ENCODE results near the gene NMB.

NMB gene

GRCh38 chr15:84620626-84621025 is 37.4 kb downstream of the NMB start:
- Histone ChIP-seq H3K9me3 (ENCODE audit: control insufficient read depth, low read length) (peaks cover 7% of the 10 kb centered on the region), H3K4me3 (ENCODE audit: insufficient read depth, low read depth, low read length) (no peak overlapping the region), H3K27ac (ENCODE audit: insufficient read depth, low read depth, low read length, poor library complexity, severe bottlenecking) (no peak overlapping the region), H3K27me3 (ENCODE audit: control insufficient read depth, insufficient read depth, low read length, poor library complexity, severe bottlenecking) (no peaks in the 10 kb centered on the region), H3K4me1 (ENCODE audit: control insufficient read depth, insufficient read depth, low read length) (no peaks in the 10 kb centered on the region), H3K36me3 (ENCODE audit: control insufficient read depth, insufficient read depth, low read length) (peaks cover 25% of the 10 kb centered on the region)
- 94 to 97% methylated on average over 7 to 8 of the region's 8 CpGs for WGBS, 2 experiments

GRCh38 chr15:84616235-84616634 is 41.8 kb downstream of the NMB start:
- WGBS, 2 experiments = 85 to 95% methylated on average over 3 of the region's 3 CpGs
- H3K27me3 ChIP-seq (ENCODE audit: control insufficient read depth, insufficient read depth, low read length, poor library complexity, severe bottlenecking) = no peaks in the 10 kb centered on the region
- H3K27ac ChIP-seq (ENCODE audit: insufficient read depth, low read depth, low read length, poor library complexity, severe bottlenecking) = no peak overlapping the region
- H3K9me3 ChIP-seq (ENCODE audit: control insufficient read depth, low read length) = peaks cover 2% of the 10 kb centered on the region
- H3K36me3 ChIP-seq (ENCODE audit: control insufficient read depth, insufficient read depth, low read length) = peaks cover 9% of the 10 kb centered on the region
- H3K4me3 ChIP-seq (ENCODE audit: insufficient read depth, low read depth, low read length) = no peak overlapping the region
- no peaks in the 10 kb centered on the region for H3K4me1 ChIP-seq (ENCODE audit: control insufficient read depth, insufficient read depth, low read length)

- Histone ChIP-seq H3K36me3 (ENCODE audit: control insufficient read depth, insufficient read depth, low read length) (no peaks in the 10 kb centered on the region), H3K4me3 (ENCODE audit: insufficient read depth, low read depth, low read length) (no peak overlapping the region), H3K27ac (ENCODE audit: insufficient read depth, low read depth, low read length, poor library complexity, severe bottlenecking) (no peak overlapping the region), H3K27me3 (ENCODE audit: control insufficient read depth, insufficient read depth, low read length, poor library complexity, severe bottlenecking) (no peaks in the 10 kb centered on the region), H3K9me3 (ENCODE audit: control insufficient read depth, low read length) (no peaks in the 10 kb centered on the region), H3K4me1 (ENCODE audit: control insufficient read depth, insufficient read depth, low read length) (no peaks in the 10 kb centered on the region)
- 93 to 97% methylated on average over 7 of the region's 7 CpGs for WGBS, 2 experiments
These were observed 46.4 kb downstream of the NMB start for GRCh38 chr15:84611631-84612030.

- H3K9me3 ChIP-seq (ENCODE audit: control insufficient read depth, low read length) = no peaks in the 10 kb centered on the region
- H3K36me3 ChIP-seq (ENCODE audit: control insufficient read depth, insufficient read depth, low read length) = peaks cover 7% of the 10 kb centered on the region
- 93% methylated on average over 11 of the region's 11 CpGs for WGBS, 2 experiments
- H3K27ac ChIP-seq (ENCODE audit: insufficient read depth, low read depth, low read length, poor library complexity, severe bottlenecking) = no peak overlapping the region
- no peaks in the 10 kb centered on the region for H3K27me3 ChIP-seq (ENCODE audit: control insufficient read depth, insufficient read depth, low read length, poor library complexity, severe bottlenecking)
- H3K4me1 ChIP-seq (ENCODE audit: control insufficient read depth, insufficient read depth, low read length) = no peaks in the 10 kb centered on the region
- no peak overlapping the region for H3K4me3 ChIP-seq (ENCODE audit: insufficient read depth, low read depth, low read length)
These were observed 48.0 kb downstream of the NMB start for GRCh38 chr15:84609818-84610525.

- Histone ChIP-seq H3K4me1 (ENCODE audit: control insufficient read depth, insufficient read depth, low read length) (no peaks in the 10 kb centered on the region), H3K27ac (ENCODE audit: insufficient read depth, low read depth, low read length, poor library complexity, severe bottlenecking) (no peak overlapping the region), H3K4me3 (ENCODE audit: insufficient read depth, low read depth, low read length) (no peak overlapping the region), H3K9me3 (ENCODE audit: control insufficient read depth, low read length) (no peaks in the 10 kb centered on the region), H3K36me3 (ENCODE audit: control insufficient read depth, insufficient read depth, low read length) (peaks cover 10% of the 10 kb centered on the region), H3K27me3 (ENCODE audit: control insufficient read depth, insufficient read depth, low read length, poor library complexity, severe bottlenecking) (no peaks in the 10 kb centered on the region)
- 45 to 50% methylated on average over 1 of the region's 1 CpG for WGBS, 2 experiments
These were observed 49.2 kb downstream of the NMB start for GRCh38 chr15:84608707-84609284.

- Histone ChIP-seq H3K36me3 (ENCODE audit: control insufficient read depth, insufficient read depth, low read length) (peaks cover 10% of the 10 kb centered on the region), H3K9me3 (ENCODE audit: control insufficient read depth, low read length) (no peaks in the 10 kb centered on the region), H3K4me3 (ENCODE audit: insufficient read depth, low read depth, low read length) (no peak overlapping the region), H3K27ac (ENCODE audit: insufficient read depth, low read depth, low read length, poor library complexity, severe bottlenecking) (no peak overlapping the region), H3K27me3 (ENCODE audit: control insufficient read depth, insufficient read depth, low read length, poor library complexity, severe bottlenecking) (peaks cover 3% of the 10 kb centered on the region), H3K4me1 (ENCODE audit: control insufficient read depth, insufficient read depth, low read length) (no peaks in the 10 kb centered on the region)
- WGBS, 2 experiments = 93% methylated on average over 8 of the region's 8 CpGs
These were observed 51.3 kb downstream of the NMB start for GRCh38 chr15:84606653-84607120.

GRCh38 chr15:84605554-84605882 is 52.5 kb downstream of the NMB start:
- Histone ChIP-seq H3K27ac (ENCODE audit: insufficient read depth, low read depth, low read length, poor library complexity, severe bottlenecking) (no peak overlapping the region), H3K36me3 (ENCODE audit: control insufficient read depth, insufficient read depth, low read length) (peaks cover 10% of the 10 kb centered on the region), H3K27me3 (ENCODE audit: control insufficient read depth, insufficient read depth, low read length, poor library complexity, severe bottlenecking) (peaks cover 9% of the 10 kb centered on the region), H3K4me1 (ENCODE audit: control insufficient read depth, insufficient read depth, low read length) (no peaks in the 10 kb centered on the region), H3K4me3 (ENCODE audit: insufficient read depth, low read depth, low read length) (no peak overlapping the region), H3K9me3 (ENCODE audit: control insufficient read depth, low read length) (no peaks in the 10 kb centered on the region)
- 84 to 87% methylated on average over 2 of the region's 2 CpGs for WGBS, 2 experiments
